Eye (tissue), 1 donor: ENCODE data around the gene RANBP9.

Experiments used
- DNase-seq: peaks from one replicate; pipeline ENCODE4 v3.0.0-alpha.2; 2015

The RANBP9 gene

GRCh38 chr6:13643125-13643524 is 68.5 kb downstream of the RANBP9 start:
- no peak for DNase-seq

GRCh38 chr6:13641315-13641714 is 70.3 kb downstream of the RANBP9 start:
- DNase-seq = no peak

- no peak for DNase-seq
Observed at GRCh38 chr6:13638626-13639025, 73.0 kb downstream of the RANBP9 start.

- no peak for DNase-seq
Observed at GRCh38 chr6:13638014-13638413, 73.6 kb downstream of the RANBP9 start.

- DNase-seq = no peak
Observed at GRCh38 chr6:13635948-13636658, 75.5 kb downstream of the RANBP9 start.

GRCh38 chr6:13633343-13633742 is 78.3 kb downstream of the RANBP9 start:
- DNase-seq = no peak

- DNase-seq = no peak
Observed at GRCh38 chr6:13630499-13630898, 81.1 kb downstream of the RANBP9 start.

- no peak for DNase-seq
Observed at GRCh38 chr6:13629459-13630116, 82.0 kb downstream of the RANBP9 start.

GRCh38 chr6:13624871-13625288 is 86.8 kb downstream of the RANBP9 start:
- DNase-seq = peak; percentile 40

- no peak for DNase-seq
Observed at GRCh38 chr6:13617066-13617465, 94.6 kb downstream of the RANBP9 start.

GRCh38 chr6:13615792-13616120 is 95.9 kb downstream of the RANBP9 start:
- DNase-seq = no peak

GRCh38 chr6:13614926-13615791 is 96.5 kb downstream of the RANBP9 start, which contains the start of gene NOL7:
Gene NOL7, plus strand, starts transcription at chr6:13615335. Its CDS starts 24 bp downstream, at chr6:13615359.
- DNase-seq = peak; percentile 100

GRCh38 chr6:13614126-13614925 is 97.3 kb downstream of the RANBP9 start:
- peak; percentile 30 for DNase-seq

- no peak for DNase-seq
Observed at GRCh38 chr6:13613029-13613594, 98.5 kb downstream of the RANBP9 start.

- no peak for DNase-seq
Observed at GRCh38 chr6:13611715-13612114, 99.9 kb downstream of the RANBP9 start.

- no peak for DNase-seq
Observed at GRCh38 chr6:13605634-13606033, 106.0 kb downstream of the RANBP9 start.

- DNase-seq = no peak
Observed at GRCh38 chr6:13604546-13605416, 106.9 kb downstream of the RANBP9 start.

- DNase-seq = no peak
Observed at GRCh38 chr6:13604135-13604534, 107.5 kb downstream of the RANBP9 start.

GRCh38 chr6:13600036-13600435 is 111.6 kb downstream of the RANBP9 start:
- no peak for DNase-seq

- no peak for DNase-seq
Observed at GRCh38 chr6:13597073-13597472, 114.6 kb downstream of the RANBP9 start.

- no peak for DNase-seq
Observed at GRCh38 chr6:13593720-13594119, 117.9 kb downstream of the RANBP9 start.
